Measurements from ENCODE around the gene SYNDIG1.
A peak's percentile ranks its signal among the peaks of the same experiment; 100 is the strongest.

Gene SYNDIG1

DNA sequence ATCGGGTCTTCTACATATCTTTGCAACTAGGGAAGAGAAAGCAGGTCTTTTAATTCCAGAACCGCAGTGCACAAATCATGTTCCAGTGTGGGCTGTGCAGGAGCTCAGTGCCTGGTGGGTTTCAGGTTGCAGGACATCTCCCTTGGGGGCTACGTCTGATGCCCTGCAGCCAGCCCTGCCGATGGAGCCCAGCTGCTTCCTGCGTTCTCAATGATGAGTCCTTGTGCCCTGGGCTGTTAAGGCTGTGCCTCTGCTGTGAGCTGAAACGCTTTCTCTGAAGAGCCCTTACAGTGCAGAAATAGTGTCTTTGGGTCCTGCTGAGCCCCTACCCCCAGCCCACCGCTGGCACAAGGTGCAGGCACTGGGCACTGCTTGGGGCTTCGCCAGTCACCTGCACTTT, 192.9 kb downstream of the SYNDIG1 start:
- no peak for DNase-seq

DNA sequence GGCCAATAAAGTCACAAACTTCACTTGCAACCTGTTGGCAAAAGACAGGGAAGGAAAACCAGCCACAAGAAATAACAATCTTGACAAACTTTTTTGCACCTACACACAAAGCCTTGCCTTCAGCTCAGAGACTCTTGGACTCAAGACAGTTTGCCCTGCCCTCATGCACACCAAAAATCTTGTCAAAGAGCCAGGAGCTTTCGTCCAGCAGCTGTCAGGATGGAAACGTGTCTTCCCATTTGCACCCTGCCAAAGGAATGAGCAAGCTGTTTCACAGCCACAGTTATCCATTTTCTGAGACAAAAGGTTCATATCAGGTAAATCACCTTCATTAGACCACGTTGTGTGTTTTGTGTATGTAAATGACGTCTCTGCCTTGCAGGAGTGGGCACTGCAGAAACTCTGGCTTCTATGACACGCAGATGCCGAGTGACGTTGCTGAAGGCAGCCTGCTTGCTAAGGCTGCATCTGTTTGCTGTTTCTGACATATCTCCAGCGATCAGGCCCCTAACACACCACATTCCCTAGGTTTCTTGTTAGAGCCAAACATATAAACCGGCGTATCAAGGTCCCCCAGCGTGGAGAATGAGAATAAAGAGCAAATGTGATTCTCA, 193.4 kb downstream of the SYNDIG1 start:
- DNase-seq: no peak

DNA sequence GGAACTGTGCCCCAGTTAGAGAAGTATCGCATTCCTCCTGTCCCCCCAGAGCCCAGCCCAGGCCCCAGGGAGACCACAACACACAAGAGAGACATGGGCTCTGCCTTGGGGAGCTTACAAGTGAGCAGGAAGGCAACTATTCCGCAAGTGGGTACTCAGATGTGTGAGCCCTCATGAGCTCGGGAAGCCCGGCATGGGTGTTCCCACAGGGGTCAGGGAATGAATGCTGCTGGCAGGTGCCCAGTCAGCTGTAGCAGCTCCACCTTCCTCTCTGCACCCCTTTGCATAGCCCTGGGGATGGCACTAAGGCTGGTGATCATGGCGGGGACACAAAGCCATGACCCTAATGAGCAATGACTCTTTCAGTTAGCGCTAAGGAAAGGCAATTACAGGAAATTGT, 194.1 kb downstream of the SYNDIG1 start:
- no peak for DNase-seq

DNA sequence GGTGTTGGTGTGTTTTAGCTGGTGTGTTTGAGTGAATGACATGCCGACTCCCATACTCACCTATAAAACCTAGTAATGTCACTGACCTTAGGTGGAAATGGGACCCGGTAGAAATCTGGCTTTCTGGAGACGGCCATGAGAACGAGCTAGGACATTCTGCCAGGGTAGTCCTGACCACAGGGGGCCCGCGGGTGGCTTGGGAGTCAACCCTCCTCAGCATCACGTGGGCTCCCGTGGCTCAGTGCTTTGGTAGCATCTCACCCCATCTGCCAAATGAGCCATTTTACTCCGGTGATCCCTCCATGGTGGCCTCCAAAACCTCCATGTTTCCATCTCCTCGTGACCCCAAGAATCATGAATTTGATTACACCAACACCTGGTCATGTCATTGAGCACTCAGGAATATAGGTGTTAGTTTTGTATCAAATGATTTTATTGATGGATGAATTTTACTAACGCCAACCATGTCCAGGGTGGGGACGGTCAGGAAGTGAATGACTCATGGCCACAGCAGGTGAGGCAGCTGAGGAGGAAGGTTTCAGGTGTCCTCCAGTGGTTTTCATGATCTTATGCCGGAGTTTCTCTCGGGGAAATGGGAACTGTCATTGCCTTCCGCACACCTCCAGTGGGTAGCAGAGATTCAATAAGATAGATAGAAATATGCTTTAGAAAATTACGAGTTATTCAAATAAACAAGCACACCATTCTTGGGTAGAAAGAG, 195.0 kb downstream of the SYNDIG1 start:
- DNase-seq: no peak

DNA sequence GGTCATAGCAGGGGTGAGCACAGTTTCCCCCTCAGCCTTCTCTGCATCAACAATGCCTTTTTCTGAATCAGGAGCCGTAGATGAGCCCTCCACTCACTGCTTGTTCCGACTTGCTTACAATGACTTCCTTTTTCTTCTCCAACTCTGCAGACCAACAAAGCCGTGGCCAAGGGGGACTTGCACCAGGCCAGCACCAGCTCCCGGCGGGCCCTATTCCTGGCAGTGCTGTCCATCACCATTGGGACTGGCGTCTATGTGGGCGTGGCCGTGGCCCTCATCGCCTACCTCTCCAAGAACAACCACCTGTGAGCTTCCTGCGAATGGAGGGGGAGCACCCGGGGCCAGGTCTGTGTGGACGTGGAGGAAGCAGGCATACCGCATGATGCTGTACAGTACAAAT, 195.8 kb downstream of the SYNDIG1 start:
- DNase-seq: no peak

DNA sequence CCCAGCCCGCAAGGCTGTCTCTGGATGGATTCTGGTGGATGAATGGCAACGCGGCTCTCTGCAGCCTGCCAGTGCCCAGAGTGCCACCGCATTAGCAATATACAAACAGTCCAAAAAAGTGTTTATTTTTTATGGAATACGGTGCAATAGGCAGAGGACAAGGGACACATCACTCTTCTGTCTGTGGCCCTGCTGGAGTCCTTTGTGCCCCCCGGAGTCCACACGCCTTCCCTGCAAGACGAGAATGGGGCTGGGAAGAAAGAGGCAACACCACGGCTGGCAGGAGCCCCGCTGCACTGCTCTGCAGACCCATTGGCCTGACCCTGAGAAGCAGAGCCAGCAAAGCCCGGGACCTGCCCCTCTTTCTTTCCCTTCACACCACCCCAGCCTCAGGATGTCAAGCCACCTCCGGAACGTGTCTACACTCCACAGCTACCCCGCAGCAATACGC, 196.3 kb downstream of the SYNDIG1 start:
- no peak for DNase-seq

DNA sequence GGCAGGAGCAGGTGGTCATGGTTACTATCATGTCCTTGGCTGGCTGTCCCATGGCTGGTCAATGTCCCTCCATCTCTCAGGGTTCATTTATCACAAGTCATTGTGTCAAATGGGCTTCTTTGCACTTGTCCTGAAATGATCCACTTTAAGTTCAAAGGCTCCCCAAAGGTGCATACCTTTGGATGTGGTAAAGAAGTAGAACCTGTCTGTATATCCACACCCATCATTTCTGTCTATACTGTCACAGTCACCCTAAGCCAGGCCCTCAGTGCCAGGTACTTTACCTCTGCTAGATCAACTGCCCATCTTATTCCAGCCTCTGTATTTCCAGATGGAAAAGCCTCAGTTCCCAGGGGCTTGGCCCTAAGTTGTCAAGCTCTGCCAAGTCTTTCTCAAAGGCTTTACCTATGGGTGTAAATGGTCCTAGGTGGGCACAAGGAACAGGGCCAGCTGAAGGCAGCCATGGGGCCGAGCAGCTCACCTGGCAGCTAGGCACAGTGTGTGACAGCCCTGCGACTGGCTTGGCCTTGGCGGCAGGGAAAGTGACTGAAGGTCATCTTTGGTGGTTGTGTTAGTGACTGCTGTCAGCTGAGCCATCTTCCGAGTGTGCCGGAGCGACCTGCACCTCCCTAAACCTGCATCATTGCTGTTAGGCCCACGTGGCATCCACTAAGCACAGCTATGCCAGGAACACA, 198.4 kb downstream of the SYNDIG1 start:
- no peak for DNase-seq

DNA sequence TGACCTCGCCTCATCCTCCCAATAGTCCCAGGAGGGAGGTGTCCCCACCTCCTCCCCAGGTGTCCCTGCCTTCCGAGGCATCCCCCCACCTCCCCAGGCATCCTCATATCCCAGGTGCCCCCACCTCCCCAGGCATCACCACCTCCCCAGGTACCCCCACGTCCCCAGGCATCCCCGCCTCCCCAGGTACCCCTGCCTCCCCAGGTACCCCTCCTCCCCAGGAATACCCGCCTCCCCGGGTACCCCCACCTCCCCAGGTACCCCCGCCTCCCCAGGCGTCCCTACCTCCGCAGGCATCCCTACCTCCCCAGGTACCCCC, 198.9 kb downstream of the SYNDIG1 start:
- no peak for DNase-seq

DNA sequence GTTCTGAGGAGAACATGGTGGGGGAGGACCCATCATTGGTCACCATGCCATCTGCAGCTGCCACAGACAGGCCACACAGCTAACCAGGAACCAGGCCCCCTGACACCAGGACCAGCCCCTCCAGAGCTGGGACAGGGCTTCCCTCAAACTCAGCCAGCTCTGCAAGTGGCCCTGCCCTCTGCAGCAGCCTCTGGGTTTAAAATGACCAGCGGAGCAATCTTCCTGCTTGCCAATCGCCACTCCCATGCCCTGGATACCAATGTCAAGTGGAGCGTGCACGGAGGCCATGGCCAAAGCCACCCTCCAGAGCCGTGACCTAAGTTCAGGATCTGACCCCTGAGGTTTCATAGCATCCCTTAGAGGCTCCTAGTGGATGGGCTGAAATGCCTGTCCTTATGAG, 199.4 kb downstream of the SYNDIG1 start:
- no peak for DNase-seq

DNA sequence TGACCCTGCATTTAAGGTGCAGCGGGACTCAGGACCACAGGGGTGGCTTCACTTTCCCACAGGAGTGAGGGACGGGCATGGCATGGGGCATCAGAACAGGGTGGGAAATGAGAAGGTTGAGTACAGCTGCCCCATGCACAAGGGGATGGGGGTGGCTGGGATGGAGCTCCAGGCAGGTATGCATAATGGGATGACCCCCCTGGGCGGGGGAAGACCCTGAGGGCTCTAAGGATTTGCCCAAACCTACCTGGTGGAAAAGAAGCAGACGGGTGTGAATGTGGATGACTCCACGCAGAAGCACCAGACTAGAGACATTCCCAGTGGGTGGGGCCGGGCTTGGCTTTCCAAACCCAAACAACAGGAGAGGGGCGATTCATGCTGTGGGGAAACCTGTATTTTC, 200.3 kb downstream of the SYNDIG1 start:
- DNase-seq: no peak

DNA sequence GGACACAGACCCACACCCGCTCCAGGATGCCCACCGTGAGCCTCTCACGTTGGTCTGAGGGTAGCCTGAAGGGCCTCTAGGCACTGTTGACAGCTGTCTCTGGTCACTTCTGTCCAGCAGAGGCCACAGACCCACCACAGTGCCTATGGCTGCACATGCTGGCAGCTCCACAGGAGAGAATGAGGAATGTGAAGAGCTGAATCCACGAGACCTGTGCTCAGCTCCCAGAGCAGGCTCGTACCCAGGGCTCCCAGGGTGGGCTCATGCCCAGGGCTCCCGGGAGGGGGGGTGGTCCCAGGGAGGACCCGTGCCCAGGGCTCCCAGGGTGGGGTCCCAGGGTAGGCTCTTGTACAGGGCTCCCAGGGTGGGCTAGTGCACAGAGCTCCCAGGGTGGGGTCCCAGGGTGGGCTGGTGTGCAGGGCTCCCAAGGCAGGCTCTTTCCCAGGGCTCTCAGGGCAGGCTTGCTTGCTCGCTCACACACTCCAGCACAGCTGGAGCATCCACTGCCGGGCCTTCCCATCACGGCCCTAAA, 201.0 kb downstream of the SYNDIG1 start:
- DNase-seq: no peak

DNA sequence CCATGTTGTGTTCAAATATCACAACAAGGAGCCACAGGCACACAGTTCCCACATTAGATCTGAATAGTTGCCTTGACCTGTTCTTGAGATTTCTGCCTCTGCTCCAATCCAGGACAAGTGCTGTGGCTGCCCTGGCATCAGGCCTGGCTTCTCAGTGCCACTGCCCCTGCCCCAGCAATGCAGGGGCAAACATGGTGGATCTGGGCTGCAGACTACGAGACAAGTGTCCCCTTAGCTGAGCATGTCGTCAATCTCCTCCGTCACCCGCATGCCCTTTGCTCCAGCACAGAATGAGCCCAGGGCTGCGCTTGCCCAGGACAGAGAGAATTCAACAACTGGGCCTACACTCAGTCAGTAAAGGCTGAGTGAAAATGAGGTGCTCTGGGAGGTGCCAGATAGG, 201.6 kb downstream of the SYNDIG1 start:
- DNase-seq: no peak

DNA sequence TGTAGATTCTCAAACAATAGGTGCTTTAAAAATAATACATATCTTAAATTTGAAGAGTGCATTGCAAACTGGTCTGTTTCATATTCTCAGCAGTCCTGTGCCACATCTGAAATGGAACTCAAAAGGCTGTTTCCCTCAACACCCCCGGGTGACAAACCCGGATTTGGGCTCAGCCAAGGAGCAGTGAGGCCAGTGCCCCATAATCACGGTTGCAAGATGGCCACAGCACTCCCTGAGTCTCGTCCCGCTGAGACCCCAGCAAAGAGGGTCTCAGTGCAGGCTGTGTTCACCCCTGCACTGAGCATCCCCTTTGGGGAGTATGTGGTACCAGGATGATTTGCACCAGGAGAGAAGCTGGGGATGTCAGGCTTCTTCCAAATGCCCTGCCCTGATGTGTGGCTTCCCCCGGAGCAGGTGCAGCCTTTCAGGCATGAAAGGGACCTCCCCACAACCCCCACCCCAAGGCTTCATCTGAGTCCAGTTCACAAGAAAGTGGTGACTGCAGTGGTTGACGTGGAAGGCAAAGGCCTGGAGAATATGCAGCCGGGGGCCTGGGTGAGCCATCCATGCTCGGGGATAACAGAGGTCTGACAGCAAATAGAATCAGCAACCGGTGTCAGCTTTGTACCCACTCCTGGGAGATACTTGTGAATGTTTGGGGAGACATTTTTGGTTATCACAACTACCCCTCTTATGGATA, 202.9 kb downstream of the SYNDIG1 start:
- DNase-seq: no peak

DNA sequence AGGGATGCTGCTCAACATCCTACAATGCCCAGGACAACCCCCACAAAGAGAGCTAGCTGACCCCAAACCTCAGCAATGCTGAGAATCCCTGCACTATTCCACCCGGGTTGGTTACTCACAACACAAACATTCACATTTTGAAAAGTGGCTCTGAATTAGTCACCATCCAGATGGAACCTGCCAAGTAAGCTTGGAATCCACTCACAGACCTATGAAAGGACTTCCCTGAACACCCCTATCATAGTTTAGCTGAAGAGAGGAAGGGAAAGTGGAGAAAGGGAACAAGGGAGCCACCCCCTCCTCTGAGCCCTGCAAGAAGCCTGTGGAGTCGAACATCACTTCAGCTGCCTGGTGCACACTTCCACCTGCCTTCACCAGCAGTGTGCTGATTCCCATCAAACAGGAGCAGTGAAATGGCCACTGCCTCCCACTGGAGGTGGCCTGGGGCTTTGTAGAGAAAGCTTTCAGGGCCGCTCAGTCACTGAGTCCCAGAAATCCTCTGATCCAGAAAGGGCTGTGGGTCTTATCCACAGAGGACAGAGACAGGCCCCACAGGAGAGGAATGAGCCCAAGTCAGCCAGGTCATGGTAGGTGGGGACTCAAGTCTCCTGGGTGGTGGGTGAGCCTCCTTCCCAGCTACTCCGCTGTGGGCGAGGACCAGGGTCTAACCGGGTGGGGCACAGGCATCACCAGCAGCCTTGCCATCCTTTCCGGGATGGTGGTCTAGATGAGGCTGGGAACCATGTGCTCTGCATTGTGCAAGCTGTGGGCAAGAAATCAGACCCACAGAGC, 203.7 kb downstream of the SYNDIG1 start:
- peak; percentile 95 for DNase-seq

DNA sequence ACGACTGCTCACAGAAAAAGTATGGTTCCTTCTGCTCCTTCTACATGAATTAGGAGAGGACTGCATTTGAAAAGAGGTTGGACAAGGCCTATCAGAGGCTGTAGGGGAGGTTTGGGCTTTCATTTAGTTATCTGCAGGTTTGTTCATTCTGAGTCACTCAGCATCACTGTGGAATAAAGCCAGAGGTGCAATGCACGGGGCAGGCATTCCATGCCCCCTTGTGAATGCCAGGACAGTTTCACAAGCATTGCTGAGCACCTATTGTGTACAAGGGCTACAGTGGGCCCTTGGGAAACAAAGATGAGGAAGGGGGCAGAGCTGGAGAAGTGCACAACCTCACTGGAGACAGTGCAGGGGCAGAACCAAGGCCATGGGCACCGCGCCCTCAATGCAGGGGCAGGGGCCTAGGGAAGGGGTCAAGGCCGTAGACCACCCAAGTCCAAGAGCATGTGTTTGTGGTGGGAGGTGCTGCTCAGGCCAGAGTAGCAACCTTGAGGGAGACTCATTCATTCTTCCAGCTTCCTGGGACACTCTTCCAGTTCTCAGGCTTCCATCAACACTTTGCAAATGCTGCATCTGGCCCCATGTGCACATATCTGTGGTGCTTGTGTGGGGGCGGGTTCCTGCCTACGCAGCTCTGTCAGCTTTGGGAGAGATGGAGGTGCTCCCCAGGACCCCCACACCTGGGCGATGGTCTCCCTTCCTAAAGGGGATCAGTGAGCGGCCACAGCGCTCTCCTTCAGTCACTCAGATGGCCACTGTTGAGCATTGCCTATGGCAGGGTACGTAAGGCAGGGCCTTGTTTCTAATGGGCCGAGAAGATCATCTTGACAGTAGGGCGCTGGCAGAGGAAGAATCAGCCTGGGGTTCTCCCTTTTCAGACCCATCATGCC, 204.5 kb downstream of the SYNDIG1 start:
- DNase-seq: peak; percentile 40

DNA sequence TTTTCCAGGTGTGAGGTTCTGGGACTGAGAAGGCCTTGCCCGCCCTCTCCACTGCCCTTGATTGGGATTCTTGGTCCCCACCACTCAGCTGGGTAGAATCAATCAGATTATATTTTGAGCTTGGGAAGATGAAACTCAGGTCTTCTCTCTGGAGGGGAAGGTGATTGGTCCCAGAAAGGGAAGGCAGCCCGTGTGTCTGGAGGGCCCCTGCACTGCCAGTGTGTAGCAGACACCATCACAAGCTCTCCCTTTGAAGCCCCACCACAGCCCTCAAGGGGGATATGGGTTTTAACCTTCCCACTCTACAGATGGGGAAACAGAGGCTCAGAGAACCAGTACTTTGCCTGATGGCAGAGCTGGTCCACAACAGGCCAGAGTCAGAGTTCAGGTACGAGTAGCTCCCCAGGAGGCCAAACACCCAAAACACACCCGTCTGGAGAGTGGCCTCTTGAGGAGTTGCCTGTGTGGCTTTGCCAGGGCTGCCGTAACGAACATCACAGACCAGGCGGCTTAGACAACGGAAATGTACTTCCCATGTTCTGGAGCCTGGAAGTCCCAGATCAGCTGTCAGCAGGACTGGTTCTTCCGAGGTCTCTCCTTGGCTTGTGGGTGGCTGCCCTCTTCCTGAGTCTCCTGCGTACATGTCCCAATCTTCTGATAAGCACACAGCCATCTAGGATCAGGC, 205.6 kb downstream of the SYNDIG1 start:
- DNase-seq: no peak

DNA sequence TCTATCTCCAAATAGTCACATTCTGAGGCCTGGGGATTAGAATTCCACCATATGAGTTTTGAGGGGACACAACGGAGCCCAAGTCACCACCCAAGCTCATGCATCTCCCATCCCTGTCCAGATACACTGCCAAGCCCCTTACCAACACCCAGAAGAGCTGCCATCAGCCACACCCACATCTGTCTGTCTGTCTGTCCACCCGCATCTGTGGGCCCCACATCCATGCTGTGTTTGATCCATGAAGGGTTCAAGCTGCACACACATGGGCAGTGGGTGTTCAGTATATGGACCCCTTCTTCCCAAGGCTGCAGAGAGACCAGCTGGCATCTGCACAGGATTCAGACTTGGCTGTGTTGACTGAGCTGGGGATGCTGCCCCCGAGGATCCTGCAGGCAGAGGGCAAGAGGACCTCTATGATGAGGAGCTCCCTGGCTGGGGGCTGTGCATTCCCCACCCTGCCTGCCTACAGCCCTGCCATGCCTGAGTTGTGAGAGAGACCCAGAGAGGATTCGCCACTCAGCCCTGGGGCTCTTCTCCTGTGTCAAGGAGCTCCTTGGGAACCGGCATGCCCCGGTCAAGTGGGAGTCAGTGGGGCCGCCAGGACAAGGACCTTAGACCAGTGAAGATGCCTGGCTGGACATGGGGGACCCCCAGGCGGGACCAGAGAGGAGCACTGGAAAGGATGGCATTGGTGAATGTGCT, 206.4 kb downstream of the SYNDIG1 start:
- no peak for DNase-seq

DNA sequence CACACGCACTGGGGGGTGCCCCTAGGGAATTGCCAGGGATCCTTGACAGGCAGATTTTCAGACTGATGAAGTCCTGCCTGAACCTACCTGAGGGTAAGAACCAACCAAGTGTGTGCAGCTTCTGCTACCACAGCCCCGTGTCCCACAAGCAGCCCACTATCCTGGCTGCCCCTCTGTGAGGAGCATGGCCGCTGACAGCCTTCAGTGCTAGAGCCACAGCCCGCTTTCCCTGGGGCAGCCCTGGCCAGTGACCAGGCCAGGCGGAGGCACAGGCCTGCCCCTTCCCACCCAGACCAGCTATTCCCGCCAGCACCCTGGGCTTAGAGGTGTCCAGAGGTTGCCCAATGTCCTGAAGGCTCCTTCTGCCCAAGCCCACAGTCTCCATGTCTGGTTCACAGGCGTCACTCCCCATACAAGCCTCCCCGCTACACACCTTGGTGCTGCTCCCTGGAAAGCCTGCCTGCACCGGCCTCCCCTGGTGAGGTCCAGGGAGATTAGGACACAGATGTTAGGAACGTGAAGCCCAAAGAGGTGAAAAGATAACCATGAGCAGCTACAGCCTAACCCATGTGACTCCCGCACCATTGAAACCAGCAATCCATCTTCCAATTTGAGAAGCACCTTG, 207.0 kb downstream of the SYNDIG1 start:
- DNase-seq: no peak

DNA sequence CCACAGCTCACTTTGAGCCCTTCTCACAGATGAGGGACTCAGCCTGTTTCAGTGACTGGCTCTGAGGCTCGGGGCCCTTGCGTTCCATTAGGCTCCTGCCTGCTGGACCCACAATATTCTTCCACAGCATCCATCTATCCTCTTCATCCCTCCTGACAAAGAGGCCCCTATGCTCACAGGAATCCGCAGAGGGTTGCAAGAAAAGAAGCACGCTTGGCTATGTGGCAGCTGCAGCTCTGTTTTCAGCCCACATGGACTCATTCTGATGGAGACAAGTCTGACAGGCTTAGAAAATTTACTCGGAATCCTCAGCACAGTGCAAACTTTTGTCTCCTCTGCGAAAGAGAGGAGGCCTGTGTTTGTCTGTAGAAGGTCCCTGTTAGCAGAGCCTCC, 207.5 kb downstream of the SYNDIG1 start:
- no peak for DNase-seq
